ENCODE data around the gene NELL1.
"Not testable (repeated sequence)": the region's sequence is repeated elsewhere in the genome, so short reads cannot be mapped to it uniquely, and the experiment has no call there.

The NELL1 gene

DNA sequence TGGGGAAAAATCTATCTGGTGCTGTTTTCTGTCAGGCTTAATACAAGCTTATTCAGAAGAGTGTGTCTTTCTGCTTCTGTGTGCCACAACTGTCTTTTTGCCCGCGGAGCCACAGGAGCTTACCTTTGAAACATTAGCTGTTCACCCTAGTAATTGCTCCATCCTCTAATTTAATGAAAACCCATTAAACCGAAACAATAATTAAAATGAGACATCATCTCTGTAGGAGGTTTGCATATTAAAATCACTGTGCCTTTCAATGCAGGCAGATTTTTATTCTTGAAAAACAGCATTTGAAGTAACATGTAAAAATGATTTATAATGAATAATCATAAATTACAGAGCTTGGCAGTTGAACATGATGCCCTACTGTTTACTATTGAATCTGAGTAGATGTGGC lies 102.3 kb downstream of the NELL1 start:
- no peak for DNase-seq

DNA sequence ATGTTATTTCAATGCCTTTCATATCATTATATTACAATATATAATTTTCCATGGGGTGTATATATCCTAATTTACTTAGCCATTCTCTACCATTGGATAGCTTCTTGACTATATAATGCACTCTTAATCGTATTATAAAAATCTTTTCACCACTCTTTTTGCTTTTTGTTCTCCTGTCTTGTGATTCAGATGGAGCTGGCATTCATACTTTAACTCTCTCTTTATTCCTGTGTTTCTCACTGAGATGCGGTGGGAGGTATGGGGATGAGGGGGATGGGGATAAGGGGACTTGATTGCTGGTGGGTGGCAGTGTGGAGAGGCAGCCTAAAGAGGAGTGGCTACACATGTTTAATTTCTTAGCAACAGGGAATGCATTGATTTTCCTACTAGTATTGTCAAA lies 105.9 kb downstream of the NELL1 start:
- DNase-seq: no peak

- no peak for DNase-seq
These were observed 113.4 kb downstream of the NELL1 start for GRCh38 chr11:20782775-20783174.

GRCh38 chr11:20783220-20783619 lies 113.8 kb downstream of the NELL1 start:
- DNase-seq: no peak

DNA sequence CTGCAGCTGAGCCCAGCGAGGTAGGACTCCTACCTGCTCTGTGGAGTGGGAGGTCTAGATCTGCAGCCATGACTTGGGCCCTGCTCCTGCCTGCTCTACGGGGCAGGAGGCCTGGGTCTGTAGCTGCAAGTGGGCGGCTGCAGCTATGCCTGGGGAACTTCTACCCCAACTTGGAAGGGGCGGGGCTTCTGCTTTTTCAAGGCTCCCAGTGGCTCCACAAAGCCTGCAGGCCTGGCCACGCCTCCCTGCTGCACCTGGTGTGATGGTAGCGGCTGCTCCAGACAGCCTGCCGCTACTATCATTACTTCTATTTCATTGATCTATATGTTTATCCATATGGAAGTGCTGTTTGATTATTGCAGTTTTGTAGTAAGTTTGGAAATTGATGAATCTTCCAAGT lies 121.2 kb downstream of the NELL1 start:
- no peak for DNase-seq

DNA sequence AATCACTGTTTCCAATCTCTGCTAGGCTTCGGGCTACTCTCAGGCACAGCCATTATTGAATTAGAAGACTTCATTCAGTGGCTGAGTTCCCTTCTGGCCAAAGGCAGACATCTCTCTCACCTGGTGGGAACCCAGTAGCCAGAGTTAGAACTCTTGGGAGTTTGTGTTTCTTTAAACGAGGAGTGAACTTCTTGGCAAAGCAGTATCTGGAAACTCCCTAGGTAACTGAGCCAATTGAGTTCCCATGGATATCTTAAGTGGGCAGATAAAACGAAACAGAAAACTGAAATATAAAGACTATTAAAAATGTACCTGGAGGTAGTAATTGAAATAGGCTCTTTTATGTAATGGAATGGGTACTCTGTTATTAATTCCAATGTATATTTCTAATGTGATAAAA lies 125.6 kb downstream of the NELL1 start:
- no peak for DNase-seq

GRCh38 chr11:20808328-20808727 lies 138.9 kb downstream of the NELL1 start:
- no peak for DNase-seq

- DNase-seq: no peak
These were observed 151.7 kb downstream of the NELL1 start for GRCh38 chr11:20821046-20821445.

DNA sequence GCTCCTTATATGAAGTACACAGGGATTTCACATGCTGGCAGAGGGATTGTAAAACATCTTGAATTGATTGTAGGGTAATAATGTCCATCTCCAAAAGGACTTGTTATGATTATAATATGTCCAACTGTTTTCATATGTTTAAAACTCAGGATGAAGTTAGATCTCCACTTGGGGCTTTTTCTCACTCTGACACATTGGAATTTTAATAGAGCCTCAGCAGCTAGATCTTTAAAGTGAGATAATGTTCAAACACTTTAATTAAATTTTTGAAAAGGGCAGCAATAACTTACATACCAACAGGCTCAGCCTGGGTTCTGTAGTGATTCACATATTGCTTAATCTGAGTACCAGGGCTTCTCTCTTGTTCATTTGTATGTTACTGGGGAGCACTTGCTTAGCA lies 152.1 kb downstream of the NELL1 start:
- DNase-seq: no peak

GRCh38 chr11:20824773-20825172 lies 155.4 kb downstream of the NELL1 start:
- no peak for DNase-seq

- DNase-seq: no peak
These were observed 166.2 kb downstream of the NELL1 start for GRCh38 chr11:20835561-20835960.

DNA sequence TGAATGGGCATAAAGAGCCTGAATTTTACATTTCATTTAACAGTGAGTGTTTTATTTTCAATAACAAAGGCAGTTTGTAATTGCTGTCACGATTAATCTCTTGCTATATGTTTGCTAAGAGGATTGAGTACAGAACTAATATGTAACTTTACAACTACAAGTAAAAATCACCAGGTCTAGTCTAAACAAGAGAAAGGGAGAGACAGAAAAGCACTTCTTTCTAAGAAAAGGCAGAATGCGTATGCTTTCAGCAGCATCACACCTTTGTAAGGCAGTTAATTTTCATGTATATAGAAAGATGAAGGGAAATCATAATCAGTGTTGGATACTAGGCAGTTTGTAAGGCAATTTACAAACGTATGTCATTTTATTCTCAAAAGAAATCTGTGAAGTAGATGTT lies 169.8 kb downstream of the NELL1 start:
- DNase-seq: no peak

DNA sequence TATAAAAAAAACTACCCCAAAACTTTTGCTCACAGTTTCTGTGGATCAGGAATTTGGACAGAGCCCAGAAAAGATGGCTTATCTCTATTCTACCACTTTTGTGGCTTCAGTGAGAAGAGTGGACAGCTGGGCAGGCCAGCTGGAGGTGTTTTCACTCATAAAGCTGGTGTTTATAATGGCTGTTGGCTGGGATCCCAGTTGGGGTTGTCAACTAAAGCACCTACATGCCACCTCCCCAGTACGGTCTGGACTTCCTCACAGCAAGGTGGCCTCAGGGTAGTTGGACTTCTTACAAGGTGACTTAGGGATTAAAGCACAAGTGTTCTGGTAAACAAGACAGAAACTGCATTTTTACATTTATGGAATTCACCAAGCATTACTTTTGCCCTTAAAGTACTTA lies 171.0 kb downstream of the NELL1 start:
- DNase-seq: no peak

DNA sequence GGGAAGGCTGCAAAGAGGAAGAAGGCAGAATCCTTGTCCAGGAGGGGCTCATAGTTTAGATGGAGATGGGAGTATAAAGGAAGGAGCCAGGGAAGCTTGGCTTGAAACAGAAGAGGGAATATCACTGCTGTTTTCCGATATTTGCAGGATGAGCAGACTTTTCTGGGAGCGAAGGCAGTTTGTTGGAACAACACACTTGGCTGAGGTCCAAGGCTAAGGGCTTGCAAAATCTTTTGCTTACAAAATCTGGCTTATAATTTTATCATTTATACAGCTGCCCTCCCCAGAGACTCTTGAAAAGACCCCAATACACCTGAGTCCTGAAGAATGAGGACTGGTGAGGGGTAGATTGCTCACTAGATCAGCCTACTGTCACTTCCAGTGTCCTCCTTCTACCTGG lies 174.8 kb downstream of the NELL1 start:
- DNase-seq: no peak

DNA sequence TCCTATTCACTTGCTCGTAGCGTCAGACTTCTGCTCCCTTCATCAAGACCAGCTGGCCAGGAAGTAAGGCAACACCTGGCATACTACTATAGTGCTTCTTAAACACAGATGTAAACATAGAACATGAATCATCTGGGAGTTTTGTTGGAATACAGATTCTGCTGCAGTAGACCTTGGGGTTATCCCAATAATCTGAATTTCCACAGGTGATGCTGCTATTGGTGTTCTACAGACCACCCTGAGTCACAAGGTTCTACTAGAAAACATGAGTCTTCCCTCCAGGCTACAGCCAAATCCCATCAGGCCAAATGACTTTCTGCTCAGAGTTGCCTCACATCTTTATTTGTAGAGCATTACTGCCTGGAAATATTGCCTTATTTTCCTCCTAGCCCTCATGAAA lies 175.2 kb downstream of the NELL1 start:
- no peak for DNase-seq

DNA sequence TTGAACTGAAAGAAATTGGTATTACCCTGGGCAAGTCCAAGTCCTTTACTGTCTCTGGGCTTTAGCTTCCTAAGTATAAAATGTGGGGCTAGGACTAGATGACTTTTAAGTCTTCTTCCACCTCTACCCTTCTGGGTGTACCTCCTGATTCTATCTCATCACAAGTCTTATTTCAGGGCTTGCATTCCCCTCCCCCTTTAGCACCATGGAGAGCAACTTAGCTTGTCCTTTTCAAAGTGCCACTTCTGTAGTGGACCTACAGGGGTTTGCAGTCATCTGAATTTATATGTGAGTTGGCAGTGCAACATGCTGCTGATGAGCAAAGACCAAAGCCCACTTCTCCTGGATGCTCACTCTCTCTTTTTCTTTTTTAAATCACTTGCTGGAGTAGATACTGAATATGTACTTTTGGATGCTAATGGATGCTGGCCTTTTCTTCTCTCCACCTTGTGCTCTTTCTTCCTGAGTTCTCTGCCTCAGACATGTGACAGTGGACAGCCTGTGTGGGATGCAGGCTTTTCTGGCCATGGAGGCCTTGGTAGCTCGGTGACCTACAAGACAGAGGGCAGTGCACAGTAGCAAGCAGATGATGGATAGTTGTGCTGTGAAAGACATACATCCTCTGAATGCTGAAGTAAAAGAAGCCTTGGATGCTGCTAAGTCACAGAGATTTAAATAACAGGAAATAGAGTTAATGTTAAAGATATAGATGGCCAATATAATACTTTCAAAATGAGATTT lies 185.0 kb downstream of the NELL1 start:
- no peak for DNase-seq

DNA sequence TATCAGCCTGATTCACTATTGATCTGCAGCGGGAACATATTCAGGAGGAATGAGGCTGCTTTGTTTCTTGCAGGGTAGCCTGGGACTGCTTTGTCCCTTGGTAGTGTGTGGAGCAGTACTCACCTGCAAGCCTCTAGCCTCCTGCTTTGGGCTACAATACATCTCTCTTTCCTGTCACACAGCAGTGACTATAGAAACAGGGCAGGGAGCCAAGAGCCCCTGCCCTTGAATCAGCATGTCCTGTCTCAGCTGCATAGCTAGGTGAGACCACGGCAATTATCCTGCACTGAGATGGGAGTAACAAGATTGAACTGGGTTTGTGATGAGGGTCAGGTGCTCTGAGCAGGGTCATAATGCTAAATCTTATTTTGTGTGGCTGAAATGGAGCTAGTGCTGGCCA lies 191.9 kb downstream of the NELL1 start:
- DNase-seq: no peak

DNA sequence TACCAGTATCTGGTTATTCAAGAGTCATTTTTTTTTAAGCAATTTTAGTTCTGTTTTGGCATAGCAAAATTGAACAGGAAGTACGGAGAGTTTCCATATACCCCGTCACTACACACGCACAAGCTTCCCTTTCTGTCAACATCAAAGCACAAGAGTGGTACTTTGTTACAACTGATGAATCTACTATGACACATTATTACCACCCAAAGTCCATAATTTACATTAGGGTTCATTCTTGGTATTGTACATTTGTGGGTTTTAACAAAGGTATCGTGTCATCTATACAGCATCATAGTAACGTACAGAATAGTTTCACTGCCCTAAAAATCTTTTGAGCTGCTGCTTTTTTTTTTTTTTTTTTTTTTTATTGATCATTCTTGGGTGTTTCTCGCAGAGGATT lies 192.9 kb downstream of the NELL1 start:
- not testable (repeated sequence) for DNase-seq

- no peak for DNase-seq
These were observed 195.2 kb downstream of the NELL1 start for GRCh38 chr11:20864628-20865027.

GRCh38 chr11:20865161-20865560 lies 195.8 kb downstream of the NELL1 start:
- DNase-seq: no peak

DNA sequence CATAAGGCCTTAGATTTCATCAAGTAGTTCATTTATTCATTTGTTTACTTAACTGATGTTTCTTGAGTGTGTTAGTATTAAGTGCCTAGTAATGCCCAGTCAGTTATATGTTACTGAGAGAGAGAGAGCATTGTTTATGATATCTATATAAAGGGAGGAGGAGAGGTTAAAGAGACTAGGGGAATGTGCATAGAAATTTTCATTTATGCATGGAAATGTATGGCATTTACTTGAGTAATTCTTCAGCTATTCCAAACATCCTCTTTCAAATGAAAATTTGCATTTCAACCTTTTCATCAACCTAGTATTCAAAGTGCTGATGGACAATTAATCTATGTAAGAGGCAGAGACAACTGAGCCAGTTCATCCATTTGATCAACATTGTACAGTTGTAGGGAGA lies 199.7 kb downstream of the NELL1 start:
- DNase-seq: no peak

GRCh38 chr11:20873054-20873453 lies 203.7 kb downstream of the NELL1 start:
- no peak for DNase-seq

GRCh38 chr11:20874358-20874757 lies 205.0 kb downstream of the NELL1 start:
- no peak for DNase-seq

- DNase-seq: no peak
These were observed 206.5 kb downstream of the NELL1 start for GRCh38 chr11:20875889-20876288.

DNA sequence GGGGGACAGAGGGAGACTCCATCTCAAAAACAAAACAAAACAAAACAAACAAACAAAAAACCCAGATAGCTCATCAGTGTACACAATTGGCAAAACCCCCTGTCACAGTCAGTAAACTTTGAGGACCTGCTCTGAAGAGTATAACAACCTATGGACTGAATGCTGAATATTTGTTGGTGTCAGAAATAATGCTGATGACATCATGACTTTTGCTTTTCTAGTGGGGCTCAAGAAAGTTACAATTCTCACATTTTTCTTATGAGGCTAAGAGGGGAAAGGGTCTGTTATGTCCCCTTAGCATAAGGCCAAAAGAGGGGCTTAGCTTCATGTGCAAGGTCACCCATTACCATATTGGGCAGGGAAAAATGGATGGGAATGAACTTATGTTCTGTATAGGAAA lies 207.4 kb downstream of the NELL1 start:
- no peak for DNase-seq

DNA sequence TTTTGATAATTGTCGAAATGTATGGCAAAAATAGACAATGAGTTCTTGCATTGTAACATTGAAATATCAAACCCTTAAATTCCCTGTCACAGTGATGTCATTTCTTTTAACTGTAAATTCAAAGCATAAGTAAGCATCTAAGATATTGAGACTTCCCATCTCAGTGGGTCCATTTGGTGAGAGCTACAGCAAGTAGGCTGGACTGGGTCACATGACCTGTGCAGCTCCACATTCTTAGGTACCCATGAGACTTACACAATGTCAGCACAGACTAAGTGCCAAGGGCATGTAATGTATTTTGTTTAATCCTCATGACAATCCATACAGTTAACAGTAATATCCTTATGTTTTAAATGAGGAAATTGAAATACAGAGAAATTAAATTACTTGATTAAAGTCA lies 210.7 kb downstream of the NELL1 start:
- no peak for DNase-seq

All from activated naive CD4-positive, alpha-beta T cell treated with anti-CD3 and anti-CD28 coated beads, Interleukin-2, amount 50 U/mL, for 16 hours (primary cell).